Caki2 (cell line): ENCODE data around the gene KHDC1. TPM values are rescaled to one million over a fixed set of nuclear protein-coding genes. Genes with fewer than 3 reads are reported as not detected.
A peak's percentile ranks its signal among the peaks of the same experiment; 100 is the strongest.
"Not testable (repeated sequence)": the region's sequence is repeated elsewhere in the genome, so short reads cannot be mapped to it uniquely, and the experiment has no call there.

Experiments
- DNase-seq: peaks from one replicate; pipeline ENCODE4 v3.0.0-alpha.2; 2015; ENCODE audit warnings: low read depth
- in situ Hi-C: cut with HindIII; loops from 2 replicates; pipeline ENCODE4 v1.10.0; 2016; ENCODE audit warnings: low sequenced_read_pairs, low pct_unique_long_range_greater_than_20kb, mixed read lengths
- total RNA-seq: library from RNA; depleted of rRNA; stranded (reverse); fragments of >200 nt; shearing (Covaris generic); gene quantifications from 2 replicates; pipeline ENCODE4 v1.2.3, GENCODE V29; 2014; ENCODE audit warnings: low replicate concordance

KHDC1 gene
- total RNA-seq, 1 experiment from 2014 or later: 0.14 TPM

GRCh38 chr6:73258721-73259120 is 4.3 kb downstream of the KHDC1 start:
- DNase-seq: no peak
- in situ Hi-C loops: no loop called here

- in situ Hi-C loops: not testable (repeated sequence)
Measured at GRCh38 chr6:73254323-73254722, 8.7 kb downstream of the KHDC1 start.

GRCh38 chr6:73252703-73253102 is 10.3 kb downstream of the KHDC1 start:
- DNase-seq: no peak
- in situ Hi-C loops: no loop called here

More at GRCh38 chr6:73254323-73254722, 8.7 kb downstream of the KHDC1 start:
- DNase-seq: not testable (repeated sequence)

- DNase-seq: no peak
- in situ Hi-C loops: no loop called here
Measured at GRCh38 chr6:73250016-73250415, 13.0 kb downstream of the KHDC1 start.

GRCh38 chr6:73248192-73248903 is 14.6 kb downstream of the KHDC1 start:
- in situ Hi-C loops: no loop called here
- DNase-seq: no peak

GRCh38 chr6:73242001-73242400 is 21.0 kb downstream of the KHDC1 start:
- DNase-seq: no peak
- in situ Hi-C loops: no loop called here

- no peak for DNase-seq
- in situ Hi-C loops: no loop called here
Measured at GRCh38 chr6:73240730-73241129, 22.3 kb downstream of the KHDC1 start.

GRCh38 chr6:73236144-73236750 is 26.7 kb downstream of the KHDC1 start:
- in situ Hi-C loops: no loop called here
- DNase-seq: peak; percentile 5

- DNase-seq: no peak
- in situ Hi-C loops: no loop called here
Measured at GRCh38 chr6:73234733-73235132, 28.3 kb downstream of the KHDC1 start.

GRCh38 chr6:73233971-73234370 is 29.0 kb downstream of the KHDC1 start:
- DNase-seq, in situ Hi-C loops: not testable (repeated sequence)

GRCh38 chr6:73233048-73233447 is 29.9 kb downstream of the KHDC1 start:
- in situ Hi-C loops: no loop called here
- DNase-seq: no peak

GRCh38 chr6:73231986-73232391 is 31.0 kb downstream of the KHDC1 start:
- in situ Hi-C loops: no loop called here
- no peak for DNase-seq

- in situ Hi-C loops: no loop called here
- no peak for DNase-seq
Measured at GRCh38 chr6:73227606-73228255, 35.3 kb downstream of the KHDC1 start.

- no peak for DNase-seq
- in situ Hi-C loops: no loop called here
Measured at GRCh38 chr6:73225396-73225795, 37.6 kb downstream of the KHDC1 start, which contains the start of gene KHDC1L. Gene KHDC1L (minus strand): TSS chr6:73225496. CDS start chr6:73225408, 88 bp downstream.

GRCh38 chr6:73216859-73217258 is 46.1 kb downstream of the KHDC1 start:
- in situ Hi-C loops: no loop called here
- no peak for DNase-seq

- DNase-seq: no peak
- in situ Hi-C loops: no loop called here
Measured at GRCh38 chr6:73209117-73209516, 53.9 kb downstream of the KHDC1 start.

- in situ Hi-C loops: no loop called here
- DNase-seq: no peak
Measured at GRCh38 chr6:73207221-73207837, 55.7 kb downstream of the KHDC1 start.

GRCh38 chr6:73204252-73204651 is 58.7 kb downstream of the KHDC1 start:
- in situ Hi-C loops: no loop called here
- no peak for DNase-seq

- in situ Hi-C loops: no loop called here
- DNase-seq: no peak
Measured at GRCh38 chr6:73203098-73203497, 59.9 kb downstream of the KHDC1 start.
